ENCODE measurements around the gene ACSF3.

Gene ACSF3

DNA sequence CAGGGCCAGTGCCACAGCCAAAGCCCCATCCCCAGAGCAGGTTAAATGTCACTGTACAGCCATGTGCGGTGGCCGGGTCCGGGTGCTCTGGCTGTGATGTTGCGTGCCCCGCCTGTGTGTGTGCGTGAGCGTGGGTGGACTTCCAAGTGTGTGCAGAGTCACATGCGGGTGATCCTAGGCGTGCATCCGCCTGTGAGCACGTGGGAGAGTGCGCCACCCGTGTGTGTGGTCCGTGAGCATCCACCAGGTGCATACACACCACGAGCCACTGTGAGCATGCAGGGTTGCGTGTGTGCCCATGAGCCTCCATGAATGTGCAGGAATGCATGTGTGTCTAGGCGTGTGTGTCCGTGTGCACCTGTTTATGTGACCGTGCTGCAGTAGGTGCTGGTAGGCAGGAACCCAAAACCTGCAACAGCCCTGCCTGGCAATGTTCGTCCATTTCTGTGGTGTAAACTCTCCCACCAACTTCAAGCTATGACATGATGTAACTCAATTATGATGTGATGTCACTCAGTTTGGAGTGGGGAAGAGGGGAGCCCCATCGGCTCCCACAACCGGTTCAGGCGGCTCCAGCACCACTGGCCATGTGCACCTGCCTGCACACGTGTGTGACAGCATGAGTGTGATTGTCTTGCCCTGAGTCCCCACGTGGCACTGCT lies 37.6 kb upstream of the ACSF3 start:
- TF ChIP-seq, protein P1, sequence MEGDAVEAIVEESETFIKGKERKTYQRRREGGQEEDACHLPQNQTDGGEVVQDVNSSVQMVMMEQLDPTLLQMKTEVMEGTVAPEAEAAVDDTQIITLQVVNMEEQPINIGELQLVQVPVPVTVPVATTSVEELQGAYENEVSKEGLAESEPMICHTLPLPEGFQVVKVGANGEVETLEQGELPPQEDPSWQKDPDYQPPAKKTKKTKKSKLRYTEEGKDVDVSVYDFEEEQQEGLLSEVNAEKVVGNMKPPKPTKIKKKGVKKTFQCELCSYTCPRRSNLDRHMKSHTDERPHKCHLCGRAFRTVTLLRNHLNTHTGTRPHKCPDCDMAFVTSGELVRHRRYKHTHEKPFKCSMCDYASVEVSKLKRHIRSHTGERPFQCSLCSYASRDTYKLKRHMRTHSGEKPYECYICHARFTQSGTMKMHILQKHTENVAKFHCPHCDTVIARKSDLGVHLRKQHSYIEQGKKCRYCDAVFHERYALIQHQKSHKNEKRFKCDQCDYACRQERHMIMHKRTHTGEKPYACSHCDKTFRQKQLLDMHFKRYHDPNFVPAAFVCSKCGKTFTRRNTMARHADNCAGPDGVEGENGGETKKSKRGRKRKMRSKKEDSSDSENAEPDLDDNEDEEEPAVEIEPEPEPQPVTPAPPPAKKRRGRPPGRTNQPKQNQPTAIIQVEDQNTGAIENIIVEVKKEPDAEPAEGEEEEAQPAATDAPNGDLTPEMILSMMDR (conservative IDR thresholded peaks at IDR 0.05; ENCODE audit: low read depth, low read length): no peak
- no peak for DNase-seq (ENCODE audit: low read depth)

DNA sequence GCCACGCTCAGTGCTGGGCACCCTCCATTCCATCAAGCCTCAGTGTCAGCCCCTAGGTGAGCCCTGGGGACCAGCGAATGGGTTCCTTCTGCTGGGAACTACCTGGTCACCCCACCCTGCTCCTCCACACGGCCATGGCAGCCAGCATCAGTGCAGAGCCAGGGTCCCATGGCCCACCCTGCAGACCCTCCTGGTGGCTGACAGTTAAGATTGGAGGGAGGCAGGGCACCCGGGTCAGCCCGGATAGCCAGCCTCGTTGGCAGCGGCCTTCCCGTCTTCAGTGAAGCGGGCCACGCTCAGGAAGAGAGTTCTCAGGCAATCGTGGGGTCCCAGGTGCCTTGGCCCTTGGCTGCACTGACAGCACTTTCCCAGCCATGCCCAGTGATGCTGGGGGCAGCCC lies 37.1 kb upstream of the ACSF3 start:
- DNase-seq (ENCODE audit: low read depth): no peak
- TF ChIP-seq, protein P1 (conservative IDR thresholded peaks at IDR 0.05; ENCODE audit: low read depth, low read length): no peak
- no peak overlapping the region for H3K4me3 ChIP-seq (ENCODE audit: low read depth, low read length)

More for the DNA sequence above, 37.6 kb upstream of the ACSF3 start:
- no peak overlapping the region for H3K4me3 ChIP-seq (ENCODE audit: low read depth, low read length)

DNA sequence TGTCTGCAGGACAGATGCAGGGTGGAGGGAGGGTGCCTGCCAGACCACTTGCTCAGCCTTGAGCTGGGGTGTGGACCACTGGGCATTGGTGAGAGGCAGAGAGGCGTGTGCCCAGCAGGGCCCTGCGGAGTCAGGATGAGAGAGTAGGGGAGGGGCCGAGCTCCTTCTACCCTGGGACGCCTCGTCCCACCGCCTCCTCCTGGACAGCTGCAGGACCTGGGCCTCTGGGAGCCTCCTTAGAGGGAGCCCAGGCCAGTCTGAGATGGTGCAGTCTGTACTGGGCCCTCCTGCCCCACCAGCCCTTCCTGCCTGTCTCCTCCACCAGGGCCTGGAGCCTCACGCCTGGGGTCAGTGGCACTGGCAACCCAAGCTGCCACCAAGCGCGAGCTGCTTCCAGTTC lies 35.9 kb upstream of the ACSF3 start:
- no peak for DNase-seq (ENCODE audit: low read depth)
- no peak overlapping the region for H3K4me3 ChIP-seq (ENCODE audit: low read depth, low read length)
- TF ChIP-seq, protein P1 (conservative IDR thresholded peaks at IDR 0.05; ENCODE audit: low read depth, low read length): no peak

DNA sequence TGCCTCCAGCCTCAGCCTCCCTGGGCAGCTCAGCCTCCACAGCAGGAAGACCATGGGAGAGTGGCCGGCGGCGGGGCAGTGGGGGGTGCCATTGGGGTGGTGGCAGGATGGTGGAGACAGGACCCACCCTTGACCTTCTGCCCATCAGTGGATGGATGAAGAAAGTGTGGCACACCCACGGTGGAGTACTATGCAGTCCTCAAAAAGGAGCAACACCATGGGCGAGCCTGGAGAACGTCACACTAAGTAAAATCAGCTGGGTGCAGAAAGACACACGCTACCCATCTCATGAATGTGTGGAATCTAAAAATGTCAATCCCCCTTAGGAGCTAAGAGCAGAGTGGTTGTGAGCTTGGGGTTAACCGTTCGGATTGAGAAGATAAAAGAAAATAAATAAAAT lies 34.8 kb upstream of the ACSF3 start:
- TF ChIP-seq, protein P1 (conservative IDR thresholded peaks at IDR 0.05; ENCODE audit: low read depth, low read length): no peak
- H3K4me3 ChIP-seq (ENCODE audit: low read depth, low read length): no peak overlapping the region
- DNase-seq (ENCODE audit: low read depth): no peak

DNA sequence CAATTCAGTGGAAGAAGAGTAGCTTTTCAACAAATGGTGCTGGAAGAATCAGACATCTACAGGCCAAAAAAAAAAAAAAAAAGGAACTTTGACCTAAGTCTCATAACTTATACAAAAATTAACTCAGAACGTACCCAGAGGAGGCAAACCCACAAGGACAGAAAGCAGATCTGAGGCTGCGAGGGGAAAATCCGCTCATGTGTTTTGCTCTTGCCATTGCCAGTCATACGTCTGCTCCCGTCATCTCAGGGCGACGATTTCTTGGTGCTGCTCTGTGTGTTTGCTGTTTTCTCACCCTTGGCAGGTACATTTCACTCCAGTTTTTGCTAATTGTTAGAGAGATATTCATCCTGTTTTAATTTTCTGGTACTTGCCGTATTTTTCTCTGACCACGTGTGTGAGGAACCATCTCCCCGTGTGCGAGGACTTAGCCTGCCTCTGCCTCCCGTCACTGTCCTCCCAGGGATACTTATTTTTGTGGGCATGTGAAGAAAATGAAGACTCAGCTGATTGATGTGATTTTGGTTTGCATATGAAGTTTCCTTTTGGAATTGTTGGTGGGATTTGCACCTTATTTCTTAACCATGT lies 33.4 kb upstream of the ACSF3 start:
- no peak for DNase-seq (ENCODE audit: low read depth)
- TF ChIP-seq, protein P1 (conservative IDR thresholded peaks at IDR 0.05; ENCODE audit: low read depth, low read length): no peak
- no peak overlapping the region for H3K4me3 ChIP-seq (ENCODE audit: low read depth, low read length)

DNA sequence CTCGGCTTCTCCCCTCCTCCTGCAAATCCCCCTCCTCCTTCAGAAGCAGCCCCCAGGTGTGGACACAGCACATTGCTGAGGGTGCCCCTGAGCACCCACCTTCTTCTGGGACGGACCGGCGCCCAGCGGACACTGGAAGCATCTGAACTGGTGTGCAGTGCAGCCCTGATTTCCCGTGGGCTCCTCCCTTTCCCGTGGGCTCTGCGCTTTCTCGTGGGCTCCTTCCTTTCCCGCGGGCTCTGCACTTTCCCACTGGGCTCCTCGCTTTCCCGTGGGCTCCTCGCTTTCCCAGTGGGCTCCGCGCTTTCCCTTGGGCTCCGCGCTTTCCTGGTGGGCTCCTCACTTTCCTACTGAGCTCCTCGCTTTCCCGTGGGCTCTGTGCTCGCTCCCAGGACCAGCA lies 32.6 kb upstream of the ACSF3 start:
- TF ChIP-seq, protein P1 (conservative IDR thresholded peaks at IDR 0.05; ENCODE audit: low read depth, low read length): no peak
- no peak overlapping the region for H3K4me3 ChIP-seq (ENCODE audit: low read depth, low read length)
- DNase-seq (ENCODE audit: low read depth): no peak
